HCT116 (cell line): Measurements from ENCODE around the gene LRP1B. TPM values are rescaled to one million over a fixed set of nuclear protein-coding genes. Genes with fewer than 3 reads are reported as not detected.

Experiments
- ATAC-seq: fragments of 200-7000 bp; cut with Tn5 transposase; 2 replicates; pipeline ENCODE4 v1.9.1; 2020; ENCODE audit warnings: mild to moderate bottlenecking, moderate library complexity
- BruUV-seq: library from RNA; stranded (reverse); fragments of 400-500 nt; replicated peaks from 2 replicates; lab custom pipeline; 2021; lab: Mats Ljungman, UMichigan
- CTCF ChIA-PET: fragments of 300-600 bp; sonication (Branson Sonifier 250); formaldehyde crosslinking; loops from one replicate; lab custom pipeline; 2021; ENCODE audit warnings: antibody characterized with exemption; lab: Charles Lee
- POLR2A ChIA-PET: fragments of 300-600, 350-600 bp; sonication (Branson Sonifier 250); formaldehyde crosslinking; loops from one replicate; lab custom pipeline; 2021; ENCODE audit warnings: antibody characterized with exemption; lab: Charles Lee
- RAD21 ChIA-PET, 2 experiments: fragments of 300-600 bp; sonication (Branson Sonifier 250); formaldehyde crosslinking; loops; one replicate each; lab custom pipeline; 2023; ENCODE audit warnings: low total read pairs in 2 of 2; ENCODE audit not compliant: uncharacterized antibody in 2 of 2, unreplicated experiment in 2 of 2, low non-redundant PET in 1 of 2; lab: Charles Lee
- DNase-seq: peaks from one replicate; pipeline ENCODE4 v3.0.0-alpha.2; 2010; ENCODE audit warnings: low read depth, low spot score
- H2AFZ ChIP-seq: fragments of 200-600 bp; shearing (Covaris generic), sonication (generic); 2 replicates; pipeline ENCODE4 v1.6.1; 2017; ENCODE audit warnings: low read depth, mixed run types, mixed read lengths, antibody characterized with exemption, low read length; ENCODE audit not compliant: poor library complexity, severe bottlenecking
- H3K27ac ChIP-seq: 2 replicates; pipeline ENCODE4 v1.5.1; 2012; ENCODE audit warnings: low read depth, low read length
- H3K27me3 ChIP-seq: fragments of 200-600 bp; sonication (generic); 2 replicates; pipeline ENCODE4 v1.6.1; 2016; ENCODE audit warnings: mixed run types, low read length, mixed read lengths; ENCODE audit not compliant: insufficient read depth
- H3K36me3 ChIP-seq, 2 experiments: fragments of 200-500 bp in 1 of 2; fragments of 200-600 bp in 1 of 2; sonication (Bioruptor generic) in 1 of 2; sonication (generic) in 1 of 2; 2 replicates each; pipeline versions ENCODE4 v1.5.1 to v1.6.1; 2014 to 2016; ENCODE audit warnings: low read length in 2 of 2, inconsistent platforms in 1 of 2, mixed read lengths in 1 of 2, mixed run types in 1 of 2; ENCODE audit not compliant: insufficient read depth in 2 of 2, control insufficient read depth in 1 of 2
- H3K4me1 ChIP-seq, 2 experiments: fragments of 200-600 bp in 1 of 2; sonication (generic) in 1 of 2; 2 replicates each; pipeline versions ENCODE4 v1.5.1 to v1.6.1; 2012 to 2017; ENCODE audit warnings: low read length in 2 of 2, inconsistent platforms in 1 of 2, mild to moderate bottlenecking in 1 of 2, mixed read lengths in 1 of 2, mixed run types in 1 of 2, moderate library complexity in 1 of 2; ENCODE audit not compliant: insufficient read depth in 2 of 2, control insufficient read depth in 1 of 2
- H3K4me2 ChIP-seq: fragments of 200-600 bp; sonication (generic); 2 replicates; pipeline ENCODE4 v1.6.1; 2017; ENCODE audit warnings: mixed run types, low read length, mixed read lengths
- H3K4me3 ChIP-seq, 2 experiments: fragments of 200-600 bp in 1 of 2; sonication (generic) in 1 of 2; replicated peaks in 1 of 2; 2 replicates each; pipeline ENCODE4 v1.5.1; 2011 to 2016; ENCODE audit warnings: low read length in 2 of 2, control low read depth in 1 of 2, low read depth in 1 of 2, mild to moderate bottlenecking in 1 of 2, mixed read lengths in 1 of 2, mixed run types in 1 of 2
- H3K79me2 ChIP-seq: fragments of 200-600 bp; sonication (generic); 2 replicates; pipeline ENCODE4 v1.6.1; 2017; ENCODE audit warnings: mild to moderate bottlenecking, mixed run types, low read length, moderate library complexity, mixed read lengths; ENCODE audit not compliant: insufficient read depth
- H3K9ac ChIP-seq: fragments of 200-600 bp; sonication (generic); 2 replicates; pipeline ENCODE4 v1.6.1; 2016; ENCODE audit warnings: low read length, mixed read lengths
- H3K9me2 ChIP-seq: fragments of 200-600 bp; sonication (generic), shearing (Covaris generic); 2 replicates; pipeline ENCODE4 v1.6.1; 2017; ENCODE audit warnings: mixed run types, mild to moderate bottlenecking, moderate library complexity; ENCODE audit not compliant: insufficient read depth
- H3K9me3 ChIP-seq, 2 experiments: fragments of 200-500 bp in 1 of 2; fragments of 200-600 bp in 1 of 2; sonication (Bioruptor generic) in 1 of 2; sonication (generic) in 1 of 2; 2 replicates each; pipeline ENCODE4 v1.6.1; 2014 to 2017; ENCODE audit warnings: low read length in 2 of 2, mixed read lengths in 2 of 2, inconsistent platforms in 1 of 2, low read depth in 1 of 2, mild to moderate bottlenecking in 1 of 2, mixed run types in 1 of 2, moderate library complexity in 1 of 2; ENCODE audit not compliant: control insufficient read depth in 1 of 2, insufficient read depth in 1 of 2
- H4K20me1 ChIP-seq: fragments of 200-600 bp; sonication (generic), shearing (Covaris generic); 2 replicates; pipeline ENCODE4 v1.6.1; 2017; ENCODE audit warnings: mixed run types, mild to moderate bottlenecking, moderate library complexity; ENCODE audit not compliant: insufficient read depth
- ELF1 ChIP-seq: IDR thresholded peaks from 2 replicates; pipeline ENCODE4 v1.6.1; 2012; ENCODE audit warnings: low read depth, borderline replicate concordance
- EZH2 ChIP-seq: fragments of 200-600 bp; sonication (generic); IDR thresholded peaks from 2 replicates; pipeline ENCODE4 v1.6.1; 2017; ENCODE audit warnings: antibody characterized with exemption, mixed run types
- JUND ChIP-seq: IDR thresholded peaks from 2 replicates; pipeline ENCODE4 v1.6.1; 2012
- POLR2A ChIP-seq: IDR thresholded peaks from 2 replicates; pipeline ENCODE4 v1.7.0; 2011; ENCODE audit warnings: borderline replicate concordance; ENCODE audit not compliant: insufficient read depth, insufficient read length; ENCODE audit errors: extremely low read depth
- SIN3A ChIP-seq: IDR thresholded peaks from 2 replicates; pipeline ENCODE4 v1.6.1; 2012; ENCODE audit warnings: low read depth
- SP1 ChIP-seq: IDR thresholded peaks from 2 replicates; pipeline ENCODE4 v1.6.1; 2012; ENCODE audit warnings: low read depth
- ZFX ChIP-seq: fragments of 450-650 bp; IDR thresholded peaks from 2 replicates; pipeline ENCODE4 v1.6.1; 2017
- ZNF274 ChIP-seq: fragments of 200-500 bp; sonication (Bioruptor generic); IDR thresholded peaks from 2 replicates; pipeline ENCODE4 v1.6.1; 2014; ENCODE audit warnings: mild to moderate bottlenecking, low read depth, low read length, inconsistent platforms
- intact Hi-C: fragments of 100-400 bp; cut with micrococcal nuclease; formaldehyde crosslinking; loops from 2 replicates; pipeline ENCODE4 v1.10.0; 2022
- total RNA-seq: library from RNA; stranded (reverse); gene quantifications from one replicate; pipeline ENCODE4 v1.2.1, GENCODE V29; 2021; ENCODE audit not compliant: unreplicated experiment
- TF ChIP-seq, protein P1 (sequence below), 3 experiments: fragments of 200-600 bp in 1 of 3; sonication (generic) in 1 of 3; IDR thresholded peaks in 2 of 3; conservative IDR thresholded peaks in 1 of 3; 2 replicates each; pipeline ENCODE4 v1.5.1; 2012 to 2017; ENCODE audit warnings: low read depth in 2 of 3, low read length in 2 of 3, antibody characterized with exemption in 1 of 3, borderline replicate concordance in 1 of 3, control low read depth in 1 of 3, mild to moderate bottlenecking in 1 of 3, mixed read lengths in 1 of 3, mixed run types in 1 of 3, moderate library complexity in 1 of 3; ENCODE audit not compliant: insufficient read depth in 1 of 3

The LRP1B gene
- total RNA-seq, 1 experiment from 2014 or later, result 0.34 TPM

DNA sequence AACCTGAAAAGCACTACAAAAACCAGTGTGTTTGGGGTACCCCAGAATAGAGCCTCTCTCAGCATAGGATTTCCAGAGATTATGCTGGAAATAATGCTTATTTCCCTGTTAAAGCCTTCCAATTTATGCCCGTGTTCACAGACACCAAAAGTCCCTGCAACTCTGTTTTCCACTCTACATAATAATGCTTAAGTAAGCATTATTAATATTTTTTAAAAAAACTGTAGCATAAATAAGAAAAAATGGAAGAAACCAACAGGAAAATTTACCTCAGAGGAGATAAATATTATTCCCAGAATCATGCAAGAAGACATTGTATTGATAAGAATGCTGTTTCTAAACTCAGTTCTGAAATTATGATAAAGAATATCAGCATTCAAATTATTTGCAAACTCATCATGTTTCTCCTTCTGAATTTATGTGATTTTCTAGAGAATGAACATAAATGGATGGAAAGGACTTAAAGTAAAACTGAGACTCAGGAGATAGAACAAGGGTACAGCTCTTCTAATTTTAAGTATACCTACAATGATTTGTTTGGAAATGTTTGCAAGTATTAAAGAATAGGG is 241.7 kb downstream of the LRP1B start (continued):
- TF ChIP-seq, protein P1, sequence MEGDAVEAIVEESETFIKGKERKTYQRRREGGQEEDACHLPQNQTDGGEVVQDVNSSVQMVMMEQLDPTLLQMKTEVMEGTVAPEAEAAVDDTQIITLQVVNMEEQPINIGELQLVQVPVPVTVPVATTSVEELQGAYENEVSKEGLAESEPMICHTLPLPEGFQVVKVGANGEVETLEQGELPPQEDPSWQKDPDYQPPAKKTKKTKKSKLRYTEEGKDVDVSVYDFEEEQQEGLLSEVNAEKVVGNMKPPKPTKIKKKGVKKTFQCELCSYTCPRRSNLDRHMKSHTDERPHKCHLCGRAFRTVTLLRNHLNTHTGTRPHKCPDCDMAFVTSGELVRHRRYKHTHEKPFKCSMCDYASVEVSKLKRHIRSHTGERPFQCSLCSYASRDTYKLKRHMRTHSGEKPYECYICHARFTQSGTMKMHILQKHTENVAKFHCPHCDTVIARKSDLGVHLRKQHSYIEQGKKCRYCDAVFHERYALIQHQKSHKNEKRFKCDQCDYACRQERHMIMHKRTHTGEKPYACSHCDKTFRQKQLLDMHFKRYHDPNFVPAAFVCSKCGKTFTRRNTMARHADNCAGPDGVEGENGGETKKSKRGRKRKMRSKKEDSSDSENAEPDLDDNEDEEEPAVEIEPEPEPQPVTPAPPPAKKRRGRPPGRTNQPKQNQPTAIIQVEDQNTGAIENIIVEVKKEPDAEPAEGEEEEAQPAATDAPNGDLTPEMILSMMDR (IDR thresholded peaks at IDR 0.05 in 2 of 3, conservative IDR thresholded peaks at IDR 0.05 in 1 of 3; ENCODE audit: borderline replicate concordance in 1 of 3, insufficient read depth in 1 of 3, low read depth in 2 of 3, low read length in 2 of 3), result no peak
- TF ChIP-seq JUND, result no peak
- TF ChIP-seq ELF1, result no peak
- TF ChIP-seq EZH2, result no peak
- no peak for TF ChIP-seq POLR2A
- TF ChIP-seq SIN3A, result no peak
- no peak for TF ChIP-seq ZFX
- no peak for TF ChIP-seq ZNF274

GRCh38 chr2:141887363-141887762 is 243.5 kb downstream of the LRP1B start:
- Histone ChIP-seq H4K20me1 (no peaks in the 10 kb centered on the region), H3K36me3 (no peaks in the 10 kb centered on the region), H3K9me3 (no peaks in the 10 kb centered on the region), H3K27ac (no peak overlapping the region), H3K9ac (no peak overlapping the region), H3K4me2 (no peak overlapping the region), H3K4me1 (no peaks in the 10 kb centered on the region), H2AFZ (no peak overlapping the region), H3K9me2 (no peaks in the 10 kb centered on the region; the same call in 1 of the 2 replicates), H3K4me3 (no peak overlapping the region), H3K27me3 (no peaks in the 10 kb centered on the region), H3K79me2 (no peaks in the 10 kb centered on the region)
- POLR2A ChIA-PET, result no interaction called here
- RAD21 ChIA-PET, result no interaction called here
- no peak for DNase-seq
- no peak for TF ChIP-seq SP1
- BruUV-seq, result no TSS peak
- intact Hi-C loops, result no loop called here
- no peak for ATAC-seq
- CTCF ChIA-PET, result no interaction called here
